ENCODE results near the gene KHDC1. TPM values are rescaled to one million over a fixed set of nuclear protein-coding genes. Genes with fewer than 3 reads are reported as not detected.
"Not testable (repeated sequence)": the region's sequence is repeated elsewhere in the genome, so short reads cannot be mapped to it uniquely, and the experiment has no call there.

The KHDC1 gene
- polyA plus RNA-seq, 1 experiment, result 8.0 TPM

GRCh38 chr6:73258721-73259120 is 4.3 kb downstream of the KHDC1 start:
- CTCF ChIA-PET, result no interaction called here
- TF ChIP-seq CTCF (IDR thresholded peaks at IDR 0.05; ENCODE audit: insufficient read depth, low read depth, low read length), result no peak
- POLR2A ChIA-PET, result no interaction called here
- no peak for DNase-seq (ENCODE audit: low read depth)
- H3K27me3 ChIP-seq (ENCODE audit: control insufficient read depth, insufficient read depth, low read length), result no peaks in the 10 kb centered on the region
- H3K36me3 ChIP-seq (ENCODE audit: control insufficient read depth, insufficient read depth, low read length), result no peaks in the 10 kb centered on the region
- H3K4me3 ChIP-seq (ENCODE audit: low read depth, low read length), result no peak overlapping the region

GRCh38 chr6:73254323-73254722 is 8.7 kb downstream of the KHDC1 start:
- H3K36me3 ChIP-seq (ENCODE audit: control insufficient read depth, insufficient read depth, low read length); H3K27me3 ChIP-seq (ENCODE audit: control insufficient read depth, insufficient read depth, low read length); DNase-seq (ENCODE audit: low read depth); H3K4me3 ChIP-seq (ENCODE audit: low read depth, low read length): not testable (repeated sequence)
- CTCF ChIA-PET, result interaction anchor here (0.6 to 0.7 kb wide), 2 partner anchors 22 to 71 kb away, joined by 3 read pairs; no protein-coding TSS in a partner anchor
- POLR2A ChIA-PET, result interaction anchor here (0.6 kb wide), 1 partner anchor 10 kb away, joined by 5 read pairs; no protein-coding TSS in a partner anchor

- H3K4me3 ChIP-seq (ENCODE audit: low read depth, low read length), result no peak overlapping the region
- no peaks in the 10 kb centered on the region for H3K36me3 ChIP-seq (ENCODE audit: control insufficient read depth, insufficient read depth, low read length)
- H3K27me3 ChIP-seq (ENCODE audit: control insufficient read depth, insufficient read depth, low read length), result no peaks in the 10 kb centered on the region
- no peak for TF ChIP-seq CTCF (IDR thresholded peaks at IDR 0.05; ENCODE audit: insufficient read depth, low read depth, low read length)
- ChIA-PET CTCF (interaction anchor here (1.0 kb wide), 1 partner anchor 401 kb away, joined by 4 read pairs; the partner anchor contains the start of gene SLC17A5), POLR2A (no interaction called here)
- no peak for DNase-seq (ENCODE audit: low read depth)
Measured at GRCh38 chr6:73252703-73253102, 10.3 kb downstream of the KHDC1 start.

- H3K4me3 ChIP-seq (ENCODE audit: low read depth, low read length), result no peak overlapping the region
- POLR2A ChIA-PET, result no interaction called here
- TF ChIP-seq CTCF (IDR thresholded peaks at IDR 0.05; ENCODE audit: insufficient read depth, low read depth, low read length), result no peak
- no peak for DNase-seq (ENCODE audit: low read depth)
- no peaks in the 10 kb centered on the region for H3K27me3 ChIP-seq (ENCODE audit: control insufficient read depth, insufficient read depth, low read length)
- CTCF ChIA-PET, result no interaction called here
- no peaks in the 10 kb centered on the region for H3K36me3 ChIP-seq (ENCODE audit: control insufficient read depth, insufficient read depth, low read length)
Measured at GRCh38 chr6:73250016-73250415, 13.0 kb downstream of the KHDC1 start.

- Histone ChIP-seq H3K27me3 (ENCODE audit: control insufficient read depth, insufficient read depth, low read length) (no peaks in the 10 kb centered on the region), H3K4me3 (ENCODE audit: low read depth, low read length) (no peak overlapping the region), H3K36me3 (ENCODE audit: control insufficient read depth, insufficient read depth, low read length) (no peaks in the 10 kb centered on the region)
- no peak for TF ChIP-seq CTCF (IDR thresholded peaks at IDR 0.05; ENCODE audit: insufficient read depth, low read depth, low read length)
- DNase-seq (ENCODE audit: low read depth), result no peak
- POLR2A ChIA-PET, result no interaction called here
- CTCF ChIA-PET, result no interaction called here
Measured at GRCh38 chr6:73248192-73248903, 14.6 kb downstream of the KHDC1 start.

- POLR2A ChIA-PET, result no interaction called here
- no peaks in the 10 kb centered on the region for H3K36me3 ChIP-seq (ENCODE audit: control insufficient read depth, insufficient read depth, low read length)
- H3K4me3 ChIP-seq (ENCODE audit: low read depth, low read length), result no peak overlapping the region
- CTCF ChIA-PET, result no interaction called here
- TF ChIP-seq CTCF (IDR thresholded peaks at IDR 0.05; ENCODE audit: insufficient read depth, low read depth, low read length), result no peak
- H3K27me3 ChIP-seq (ENCODE audit: control insufficient read depth, insufficient read depth, low read length), result no peaks in the 10 kb centered on the region
- no peak for DNase-seq (ENCODE audit: low read depth)
Measured at GRCh38 chr6:73242001-73242400, 21.0 kb downstream of the KHDC1 start.

Measured in BJ (cell line).